ENCODE data around the gene TMEM100. TPM values are rescaled to one million over a fixed set of nuclear protein-coding genes. Genes with fewer than 3 reads are reported as not detected.
A peak's percentile ranks its signal among the peaks of the same experiment; 100 is the strongest.

The TMEM100 gene
- total RNA-seq, 1 donor from 2014 or later = 3.4 TPM

DNA sequence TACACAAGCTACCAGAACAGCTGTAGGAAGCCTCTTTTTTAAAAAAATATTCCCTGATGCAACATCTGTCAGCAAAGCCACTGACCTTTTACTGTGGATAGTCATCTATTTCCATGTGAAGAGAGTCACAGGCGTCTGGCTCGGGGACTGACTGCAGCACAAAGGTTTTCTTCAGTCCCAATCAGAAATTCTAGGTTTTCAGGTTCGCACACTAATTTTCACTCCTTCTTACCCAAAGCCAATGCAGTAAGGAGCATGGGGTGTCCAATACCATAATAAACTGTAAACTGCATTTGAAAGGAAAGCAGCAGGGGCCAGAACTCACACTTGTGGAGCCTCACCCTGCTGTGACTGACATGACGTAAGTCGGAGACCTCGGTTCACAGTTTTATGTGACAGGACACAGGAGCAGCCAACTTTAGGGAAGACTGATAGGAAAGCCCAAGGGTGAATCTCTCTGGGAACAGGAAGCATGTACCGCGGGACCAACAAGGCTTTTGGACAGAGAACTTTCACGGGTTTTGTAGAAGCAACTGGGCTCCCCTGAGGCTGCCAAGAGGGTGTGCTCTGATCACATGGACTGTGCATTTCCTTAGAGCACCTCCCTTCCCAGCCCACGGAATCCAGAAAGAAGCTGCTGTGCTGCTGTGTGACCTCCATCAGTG, 9.1 kb upstream of the TMEM100 start:
- Mint-ChIP-seq H3K27ac (ENCODE audit: unreplicated experiment) (peak overlapping the region; percentile 85), H3K4me1 (ENCODE audit: unreplicated experiment) (peaks cover 62% of the 10 kb centered on the region), H3K27me3 (ENCODE audit: unreplicated experiment) (no peaks in the 10 kb centered on the region), H3K36me3 (ENCODE audit: unreplicated experiment) (no peaks in the 10 kb centered on the region), H3K4me3 (ENCODE audit: unreplicated experiment) (peak overlapping the region; percentile 46), H3K9me3 (ENCODE audit: unreplicated experiment) (no peaks in the 10 kb centered on the region)
- DNase-seq (ENCODE audit: extremely low spot score, unreplicated experiment) = no peak
- TF ChIP-seq, protein P1, sequence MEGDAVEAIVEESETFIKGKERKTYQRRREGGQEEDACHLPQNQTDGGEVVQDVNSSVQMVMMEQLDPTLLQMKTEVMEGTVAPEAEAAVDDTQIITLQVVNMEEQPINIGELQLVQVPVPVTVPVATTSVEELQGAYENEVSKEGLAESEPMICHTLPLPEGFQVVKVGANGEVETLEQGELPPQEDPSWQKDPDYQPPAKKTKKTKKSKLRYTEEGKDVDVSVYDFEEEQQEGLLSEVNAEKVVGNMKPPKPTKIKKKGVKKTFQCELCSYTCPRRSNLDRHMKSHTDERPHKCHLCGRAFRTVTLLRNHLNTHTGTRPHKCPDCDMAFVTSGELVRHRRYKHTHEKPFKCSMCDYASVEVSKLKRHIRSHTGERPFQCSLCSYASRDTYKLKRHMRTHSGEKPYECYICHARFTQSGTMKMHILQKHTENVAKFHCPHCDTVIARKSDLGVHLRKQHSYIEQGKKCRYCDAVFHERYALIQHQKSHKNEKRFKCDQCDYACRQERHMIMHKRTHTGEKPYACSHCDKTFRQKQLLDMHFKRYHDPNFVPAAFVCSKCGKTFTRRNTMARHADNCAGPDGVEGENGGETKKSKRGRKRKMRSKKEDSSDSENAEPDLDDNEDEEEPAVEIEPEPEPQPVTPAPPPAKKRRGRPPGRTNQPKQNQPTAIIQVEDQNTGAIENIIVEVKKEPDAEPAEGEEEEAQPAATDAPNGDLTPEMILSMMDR (IDR thresholded peaks at IDR 0.05) = no peak

- H3K27me3 Mint-ChIP-seq (ENCODE audit: unreplicated experiment) = no peaks in the 10 kb centered on the region
- no peaks in the 10 kb centered on the region for H3K9me3 Mint-ChIP-seq (ENCODE audit: unreplicated experiment)
- H3K4me3 Mint-ChIP-seq (ENCODE audit: unreplicated experiment) = peak overlapping the region; percentile 7
- H3K4me1 Mint-ChIP-seq (ENCODE audit: unreplicated experiment) = peaks cover 71% of the 10 kb centered on the region
- no peaks in the 10 kb centered on the region for H3K36me3 Mint-ChIP-seq (ENCODE audit: unreplicated experiment)
- TF ChIP-seq, protein P1 (IDR thresholded peaks at IDR 0.05) = no peak
- DNase-seq (ENCODE audit: extremely low spot score, unreplicated experiment) = no peak
- peak overlapping the region; percentile 66 for H3K27ac Mint-ChIP-seq (ENCODE audit: unreplicated experiment)
These were observed 8.1 kb upstream of the TMEM100 start for GRCh38 chr17:55730808-55731207.

GRCh38 chr17:55730380-55730779, 7.7 kb upstream of the TMEM100 start:
- Mint-ChIP-seq H3K36me3 (ENCODE audit: unreplicated experiment) (no peaks in the 10 kb centered on the region), H3K27me3 (ENCODE audit: unreplicated experiment) (no peaks in the 10 kb centered on the region), H3K9me3 (ENCODE audit: unreplicated experiment) (no peaks in the 10 kb centered on the region), H3K4me1 (ENCODE audit: unreplicated experiment) (peaks cover 76% of the 10 kb centered on the region), H3K4me3 (ENCODE audit: unreplicated experiment) (no peak overlapping the region), H3K27ac (ENCODE audit: unreplicated experiment) (peak overlapping the region; percentile 66)
- DNase-seq (ENCODE audit: extremely low spot score, unreplicated experiment) = no peak
- TF ChIP-seq, protein P1 (IDR thresholded peaks at IDR 0.05) = no peak

- no peaks in the 10 kb centered on the region for H3K9me3 Mint-ChIP-seq (ENCODE audit: unreplicated experiment)
- TF ChIP-seq, protein P1 (IDR thresholded peaks at IDR 0.05) = no peak
- H3K27ac Mint-ChIP-seq (ENCODE audit: unreplicated experiment) = no peak overlapping the region
- H3K4me1 Mint-ChIP-seq (ENCODE audit: unreplicated experiment) = peaks cover 82% of the 10 kb centered on the region
- no peak overlapping the region for H3K4me3 Mint-ChIP-seq (ENCODE audit: unreplicated experiment)
- H3K36me3 Mint-ChIP-seq (ENCODE audit: unreplicated experiment) = no peaks in the 10 kb centered on the region
- H3K27me3 Mint-ChIP-seq (ENCODE audit: unreplicated experiment) = no peaks in the 10 kb centered on the region
- DNase-seq (ENCODE audit: extremely low spot score, unreplicated experiment) = no peak
These were observed 6.8 kb upstream of the TMEM100 start for GRCh38 chr17:55729484-55729883.

DNA sequence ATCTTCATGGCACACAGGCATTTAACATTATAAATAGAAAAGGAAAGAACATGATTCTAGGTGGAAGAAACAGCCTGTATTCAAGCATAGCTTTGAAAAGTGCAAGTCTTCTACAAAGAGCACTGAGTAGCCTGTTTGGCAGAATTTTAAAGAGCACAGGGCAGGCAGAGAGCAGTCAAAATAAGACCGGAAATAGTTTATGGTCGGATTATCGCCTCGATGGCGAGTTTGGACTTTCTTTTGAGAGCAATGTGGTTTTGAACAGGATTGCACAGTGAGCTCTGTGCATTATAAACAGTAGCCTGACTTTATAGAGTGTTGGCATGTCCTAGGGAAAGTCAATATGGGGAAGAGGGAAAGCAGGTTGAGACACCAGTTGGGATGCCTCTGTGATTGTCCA, 6.2 kb upstream of the TMEM100 start:
- H3K27ac Mint-ChIP-seq (ENCODE audit: unreplicated experiment) = no peak overlapping the region
- no peak for DNase-seq (ENCODE audit: extremely low spot score, unreplicated experiment)
- H3K4me1 Mint-ChIP-seq (ENCODE audit: unreplicated experiment) = peaks cover 83% of the 10 kb centered on the region
- H3K4me3 Mint-ChIP-seq (ENCODE audit: unreplicated experiment) = no peak overlapping the region
- no peaks in the 10 kb centered on the region for H3K9me3 Mint-ChIP-seq (ENCODE audit: unreplicated experiment)
- H3K36me3 Mint-ChIP-seq (ENCODE audit: unreplicated experiment) = no peaks in the 10 kb centered on the region
- H3K27me3 Mint-ChIP-seq (ENCODE audit: unreplicated experiment) = no peaks in the 10 kb centered on the region
- TF ChIP-seq, protein P1 (IDR thresholded peaks at IDR 0.05) = no peak

Measured in osteocyte (in vitro differentiated cells).